ENCODE data around the gene TMEM156.

DNA sequence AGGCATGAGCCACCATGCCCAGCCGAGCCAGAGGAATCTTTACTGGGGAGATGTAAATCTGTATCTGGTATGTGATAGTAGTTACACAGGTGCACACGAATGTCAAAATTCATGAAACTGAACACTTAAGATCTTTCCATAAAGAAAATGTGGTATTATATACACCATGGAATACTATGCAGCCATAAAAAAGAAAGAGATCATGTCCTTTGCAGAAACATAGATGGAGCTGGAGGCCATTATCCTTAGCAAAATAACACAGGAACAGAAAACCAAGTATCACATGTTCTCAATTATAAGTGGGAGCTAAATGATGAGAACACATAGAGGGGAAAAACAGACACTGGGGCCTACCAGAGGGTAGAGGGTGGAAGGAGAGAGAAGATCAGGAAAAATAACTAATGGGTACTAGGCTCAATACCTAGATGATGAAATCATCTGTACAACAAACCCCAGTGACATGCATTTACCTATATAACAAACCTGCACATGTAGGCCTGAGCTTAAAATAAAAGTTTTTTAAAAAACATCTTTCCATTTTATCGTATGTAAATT, 7.8 kb downstream of the TMEM156 start:
- TF ChIP-seq, protein P1, sequence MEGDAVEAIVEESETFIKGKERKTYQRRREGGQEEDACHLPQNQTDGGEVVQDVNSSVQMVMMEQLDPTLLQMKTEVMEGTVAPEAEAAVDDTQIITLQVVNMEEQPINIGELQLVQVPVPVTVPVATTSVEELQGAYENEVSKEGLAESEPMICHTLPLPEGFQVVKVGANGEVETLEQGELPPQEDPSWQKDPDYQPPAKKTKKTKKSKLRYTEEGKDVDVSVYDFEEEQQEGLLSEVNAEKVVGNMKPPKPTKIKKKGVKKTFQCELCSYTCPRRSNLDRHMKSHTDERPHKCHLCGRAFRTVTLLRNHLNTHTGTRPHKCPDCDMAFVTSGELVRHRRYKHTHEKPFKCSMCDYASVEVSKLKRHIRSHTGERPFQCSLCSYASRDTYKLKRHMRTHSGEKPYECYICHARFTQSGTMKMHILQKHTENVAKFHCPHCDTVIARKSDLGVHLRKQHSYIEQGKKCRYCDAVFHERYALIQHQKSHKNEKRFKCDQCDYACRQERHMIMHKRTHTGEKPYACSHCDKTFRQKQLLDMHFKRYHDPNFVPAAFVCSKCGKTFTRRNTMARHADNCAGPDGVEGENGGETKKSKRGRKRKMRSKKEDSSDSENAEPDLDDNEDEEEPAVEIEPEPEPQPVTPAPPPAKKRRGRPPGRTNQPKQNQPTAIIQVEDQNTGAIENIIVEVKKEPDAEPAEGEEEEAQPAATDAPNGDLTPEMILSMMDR (conservative IDR thresholded peaks at IDR 0.05; ENCODE audit: low read depth, low read length) = no peak
- no peak for TF ChIP-seq RAD21 (IDR thresholded peaks at IDR 0.05; ENCODE audit: low read length)
- no peak for TF ChIP-seq POLR2A (IDR thresholded peaks at IDR 0.05; ENCODE audit: low read depth, low read length)
- no peak for TF ChIP-seq CEBPB (IDR thresholded peaks at IDR 0.05; ENCODE audit: low read depth, low read length)
- no peak for TF ChIP-seq MAZ (IDR thresholded peaks at IDR 0.05; ENCODE audit: borderline replicate concordance, low read depth, low read length)
- TF ChIP-seq, protein P2, sequence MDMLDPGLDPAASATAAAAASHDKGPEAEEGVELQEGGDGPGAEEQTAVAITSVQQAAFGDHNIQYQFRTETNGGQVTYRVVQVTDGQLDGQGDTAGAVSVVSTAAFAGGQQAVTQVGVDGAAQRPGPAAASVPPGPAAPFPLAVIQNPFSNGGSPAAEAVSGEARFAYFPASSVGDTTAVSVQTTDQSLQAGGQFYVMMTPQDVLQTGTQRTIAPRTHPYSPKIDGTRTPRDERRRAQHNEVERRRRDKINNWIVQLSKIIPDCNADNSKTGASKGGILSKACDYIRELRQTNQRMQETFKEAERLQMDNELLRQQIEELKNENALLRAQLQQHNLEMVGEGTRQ (IDR thresholded peaks at IDR 0.05; ENCODE audit: low read depth, low read length) = no peak
- TF ChIP-seq CHD1 (IDR thresholded peaks at IDR 0.05; ENCODE audit: low read depth, low read length) = no peak
- TF ChIP-seq RCOR1 (IDR thresholded peaks at IDR 0.05; ENCODE audit: insufficient replicate concordance, low read length) = no peak
- no peak for TF ChIP-seq RFX5 (IDR thresholded peaks at IDR 0.05; ENCODE audit: low read depth, low read length)
- TF ChIP-seq MAFK (IDR thresholded peaks at IDR 0.05; ENCODE audit: low read depth, low read length) = no peak
- TF ChIP-seq BHLHE40 (IDR thresholded peaks at IDR 0.05; ENCODE audit: low read depth, low read length) = no peak
- no peak for TF ChIP-seq MXI1 (IDR thresholded peaks at IDR 0.05; ENCODE audit: borderline replicate concordance, low read depth, low read length)

Data from IMR-90 (cell line).